ENCODE data around the gene CD22. TPM values are rescaled to one million over a fixed set of nuclear protein-coding genes. Genes with fewer than 3 reads are reported as not detected.

Gene CD22
- total and polyA plus RNA-seq, 2 donors (not counting 1 experiment from before 2014, with no cell fraction given): 692 to 1,437 TPM

- Histone ChIP-seq H3K9ac (ENCODE audit: low read length) (no peak overlapping the region), H3K79me2 (ENCODE audit: control insufficient read depth, insufficient read depth, low read length) (peaks cover 20% of the 10 kb centered on the region), H3K4me1 (ENCODE audit: control insufficient read depth in 2 of 2, insufficient read depth in 2 of 2, low read length in 2 of 2) (peaks cover 27 to 52% of the 10 kb centered on the region in 2 donors), H3K27ac (ENCODE audit: low read length in 2 of 2) (no peak overlapping the region), H2AFZ (ENCODE audit: insufficient read depth, low read depth, low read length, poor library complexity, severe bottlenecking) (no peak overlapping the region), H3K4me3 (ENCODE audit: control extremely low read depth in 1 of 5, extremely low read depth in 1 of 5, insufficient read depth in 1 of 5, low read depth in 2 of 5, low read length in 4 of 5) (no peak overlapping the region), H3K27me3 (replicated peaks in 1 of 4; ENCODE audit: control extremely low read depth in 1 of 4, control insufficient read depth in 3 of 4, insufficient read depth in 4 of 4, low read length in 3 of 4) (no peaks in the 10 kb centered on the region), H3K36me3 (replicated peaks in 1 of 2; ENCODE audit: control extremely low read depth in 1 of 2, control insufficient read depth in 1 of 2, extremely low read depth in 1 of 2, insufficient read depth in 2 of 2, low read length in 1 of 2) (no peaks in the 10 kb centered on the region), H4K20me1 (ENCODE audit: control insufficient read depth, insufficient read depth, low read length, poor library complexity, severe bottlenecking) (no peaks in the 10 kb centered on the region), H3K9me3 (ENCODE audit: control extremely low read depth in 1 of 3, control insufficient read depth in 2 of 3, insufficient read depth in 1 of 3, low read length in 2 of 3) (peaks cover 0 to 7% (median 0%) of the 10 kb centered on the region in 3 donors), H3K4me2 (replicated peaks; ENCODE audit: low read depth, low read length, poor library complexity, severe bottlenecking) (peak overlapping the region; percentile 17)
- no peak overlapping the region for H3K27ac Mint-ChIP-seq
- no peak overlapping the region for H3K4me3 Mint-ChIP-seq
- H3K9me3 Mint-ChIP-seq (ENCODE audit: insufficient read depth): no peaks in the 10 kb centered on the region
- ChIA-PET CTCF (interaction anchor here (1.0 to 1.2 kb wide), 4 partner anchors 8 to 55 kb away, joined by 3 to 4 read pairs (median 3); partner anchors contain the start of gene FFAR1), POLR2A (interaction anchor here (1.0 to 1.1 kb wide), 2 partner anchors 12 to 35 kb away, joined by 3 to 5 read pairs; no protein-coding TSS in a partner anchor)
- DNase-seq (no peak), ATAC-seq (ENCODE audit: low read depth) (peak; percentile 29)
- no peaks in the 10 kb centered on the region for H3K27me3 Mint-ChIP-seq
- peaks cover 18% of the 10 kb centered on the region for H3K4me1 Mint-ChIP-seq
- intact Hi-C loops (cut with micrococcal nuclease): loop anchor here (5.0 kb wide), 1 partner anchor 35 kb away; no protein-coding TSS in a partner anchor
- TF ChIP-seq CTCF (IDR thresholded peaks at IDR 0.05) (no peak), EZH2 (IDR thresholded peaks at IDR 0.05; ENCODE audit: borderline replicate concordance, insufficient read depth, low read depth, low read length, poor library complexity, severe bottlenecking) (no peak)
- WGBS (ENCODE audit: insufficient coverage): 83% methylated on average over 5 of the region's 7 CpGs
Measured at GRCh38 chr19:35296644-35297514, 32.1 kb upstream of the CD22 start.

GRCh38 chr19:35297515-35297848 is 31.5 kb upstream of the CD22 start:
- no peaks in the 10 kb centered on the region for H3K36me3 ChIP-seq (replicated peaks in 1 of 2; ENCODE audit: control extremely low read depth in 1 of 2, control insufficient read depth in 1 of 2, extremely low read depth in 1 of 2, insufficient read depth in 2 of 2, low read length in 1 of 2)
- peaks cover 20% of the 10 kb centered on the region for H3K79me2 ChIP-seq (ENCODE audit: control insufficient read depth, insufficient read depth, low read length)
- WGBS (ENCODE audit: insufficient coverage): 95% methylated on average over 3 of the region's 3 CpGs
- H3K4me1 ChIP-seq (ENCODE audit: control insufficient read depth in 2 of 2, insufficient read depth in 2 of 2, low read length in 2 of 2): peaks cover 27 to 50% of the 10 kb centered on the region in 2 donors
- no peaks in the 10 kb centered on the region for H4K20me1 ChIP-seq (ENCODE audit: control insufficient read depth, insufficient read depth, low read length, poor library complexity, severe bottlenecking)
- no peak overlapping the region for H3K9ac ChIP-seq (ENCODE audit: low read length)
- no peak overlapping the region for H3K27ac ChIP-seq (ENCODE audit: low read length in 2 of 2)
- H3K27ac Mint-ChIP-seq: no peak overlapping the region
- H3K4me2 ChIP-seq (replicated peaks; ENCODE audit: low read depth, low read length, poor library complexity, severe bottlenecking): peak overlapping the region; percentile 17
- intact Hi-C loops (cut with micrococcal nuclease): loop anchor here (5.0 kb wide), 1 partner anchor 35 kb away; no protein-coding TSS in a partner anchor
- no peak for TF ChIP-seq CTCF (IDR thresholded peaks at IDR 0.05)
- TF ChIP-seq EZH2 (IDR thresholded peaks at IDR 0.05; ENCODE audit: borderline replicate concordance, insufficient read depth, low read depth, low read length, poor library complexity, severe bottlenecking): no peak
- POLR2A ChIA-PET: no interaction called here
- H3K4me3 Mint-ChIP-seq: no peak overlapping the region
- CTCF ChIA-PET: no interaction called here
- H3K4me3 ChIP-seq (ENCODE audit: control extremely low read depth in 1 of 5, extremely low read depth in 1 of 5, insufficient read depth in 1 of 5, low read depth in 2 of 5, low read length in 4 of 5): no peak overlapping the region
- no peaks in the 10 kb centered on the region for H3K27me3 Mint-ChIP-seq
- DNase-seq (no peak), ATAC-seq (ENCODE audit: low read depth) (no peak)
- peaks cover 0 to 7% (median 0%) of the 10 kb centered on the region in 3 donors for H3K9me3 ChIP-seq (ENCODE audit: control extremely low read depth in 1 of 3, control insufficient read depth in 2 of 3, insufficient read depth in 1 of 3, low read length in 2 of 3)
- no peaks in the 10 kb centered on the region for H3K9me3 Mint-ChIP-seq (ENCODE audit: insufficient read depth)
- no peak overlapping the region for H2AFZ ChIP-seq (ENCODE audit: insufficient read depth, low read depth, low read length, poor library complexity, severe bottlenecking)
- peaks cover 12% of the 10 kb centered on the region for H3K4me1 Mint-ChIP-seq
- H3K27me3 ChIP-seq (replicated peaks in 1 of 4; ENCODE audit: control extremely low read depth in 1 of 4, control insufficient read depth in 3 of 4, insufficient read depth in 4 of 4, low read length in 3 of 4): no peaks in the 10 kb centered on the region
